Activated naive CD8-positive, alpha-beta T cell treated with anti-CD3 and anti-CD28 coated beads, Interleukin-2, amount 10 ng/mL, durations not matched to agents 7 days and 5 days (primary cell): Measurements from ENCODE around the gene TTN. TPM values are rescaled to one million over a fixed set of nuclear protein-coding genes. Genes with fewer than 3 reads are reported as not detected.
A peak's percentile ranks its signal among the peaks of the same experiment; 100 is the strongest.

Source experiments
- ATAC-seq: fragments of 150-1000 bp; cut with Tn5 transposase; one replicate; pipeline ENCODE4 v1.10.0; 2021; ENCODE audit warnings: low read depth, moderate library complexity
- POLR2A ChIA-PET: fragments of 350-600 bp; sonication (Branson Sonifier 250); formaldehyde crosslinking; loops from one replicate; lab custom pipeline; 2021; ENCODE audit warnings: antibody characterized with exemption; lab: Charles Lee
- DNase-seq: peaks from one replicate; pipeline ENCODE4 v3.0.0; 2021
- H3K27ac Mint-ChIP-seq: one replicate; pipeline ENCODE4 v1.8.0; 2022; ENCODE audit warnings: mild to moderate bottlenecking, mixed read lengths
- H3K27me3 Mint-ChIP-seq: one replicate; pipeline ENCODE4 v1.8.0; 2022; ENCODE audit warnings: mild to moderate bottlenecking, moderate library complexity, mixed read lengths
- H3K36me3 Mint-ChIP-seq: one replicate; pipeline ENCODE4 v1.8.0; 2021; ENCODE audit warnings: mild to moderate bottlenecking, mixed read lengths
- H3K4me1 Mint-ChIP-seq: one replicate; pipeline ENCODE4 v1.8.0; 2021; ENCODE audit warnings: mixed read lengths
- H3K4me3 Mint-ChIP-seq: one replicate; pipeline ENCODE4 v1.8.0; 2022; ENCODE audit warnings: mild to moderate bottlenecking, moderate library complexity, mixed read lengths
- H3K9me3 Mint-ChIP-seq: one replicate; pipeline ENCODE4 v1.8.0; 2021; ENCODE audit warnings: mixed read lengths
- total RNA-seq, 2 experiments: library from RNA; stranded (reverse); gene quantifications; one replicate each; pipeline ENCODE4 v1.2.3, GENCODE V29; 2021

TTN gene
- total RNA-seq, 2 experiments from 2014 or later = 11.9 to 13.5 TPM

GRCh38 chr2:178761759-178762371, 45.4 kb downstream of the TTN start:
- Mint-ChIP-seq H3K9me3 (no peaks in the 10 kb centered on the region), H3K27me3 (no peaks in the 10 kb centered on the region), H3K4me3 (no peak overlapping the region), H3K36me3 (no peaks in the 10 kb centered on the region), H3K4me1 (peaks cover 1% of the 10 kb centered on the region), H3K27ac (no peak overlapping the region)
- ATAC-seq (peak; percentile 56), DNase-seq (no peak)
- POLR2A ChIA-PET = no interaction called here

GRCh38 chr2:178756843-178757242, 50.4 kb downstream of the TTN start:
- Mint-ChIP-seq H3K9me3 (no peaks in the 10 kb centered on the region), H3K27ac (no peak overlapping the region), H3K36me3 (no peaks in the 10 kb centered on the region), H3K4me3 (no peak overlapping the region), H3K4me1 (peaks cover 1% of the 10 kb centered on the region), H3K27me3 (no peaks in the 10 kb centered on the region)
- POLR2A ChIA-PET = no interaction called here
- DNase-seq = no peak
- no peak for ATAC-seq

DNA sequence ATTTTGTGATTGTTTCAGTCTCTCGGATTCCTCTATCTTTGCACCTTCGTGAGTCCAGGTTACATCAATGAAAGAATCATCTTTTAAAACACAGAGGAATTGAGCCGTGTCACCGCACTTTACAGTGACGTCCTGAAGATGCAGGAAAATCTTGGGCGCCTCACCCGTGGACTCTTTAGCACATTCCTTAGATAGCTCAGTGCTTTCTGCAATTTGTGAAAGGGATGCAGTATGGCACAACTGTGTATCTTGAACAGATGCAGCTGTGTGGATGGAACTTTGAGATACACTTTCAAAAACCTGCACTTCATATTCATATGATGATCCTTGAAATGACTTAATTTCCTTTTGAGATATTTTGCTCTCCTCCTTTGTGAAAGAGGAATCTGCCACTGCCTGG, 50.9 kb downstream of the TTN start:
- no peak overlapping the region for H3K27ac Mint-ChIP-seq
- POLR2A ChIA-PET = no interaction called here
- no peak for ATAC-seq
- H3K36me3 Mint-ChIP-seq = peaks cover 3% of the 10 kb centered on the region
- H3K9me3 Mint-ChIP-seq = no peaks in the 10 kb centered on the region
- H3K4me3 Mint-ChIP-seq = no peak overlapping the region
- DNase-seq = no peak
- H3K4me1 Mint-ChIP-seq = peaks cover 1% of the 10 kb centered on the region
- H3K27me3 Mint-ChIP-seq = no peaks in the 10 kb centered on the region

DNA sequence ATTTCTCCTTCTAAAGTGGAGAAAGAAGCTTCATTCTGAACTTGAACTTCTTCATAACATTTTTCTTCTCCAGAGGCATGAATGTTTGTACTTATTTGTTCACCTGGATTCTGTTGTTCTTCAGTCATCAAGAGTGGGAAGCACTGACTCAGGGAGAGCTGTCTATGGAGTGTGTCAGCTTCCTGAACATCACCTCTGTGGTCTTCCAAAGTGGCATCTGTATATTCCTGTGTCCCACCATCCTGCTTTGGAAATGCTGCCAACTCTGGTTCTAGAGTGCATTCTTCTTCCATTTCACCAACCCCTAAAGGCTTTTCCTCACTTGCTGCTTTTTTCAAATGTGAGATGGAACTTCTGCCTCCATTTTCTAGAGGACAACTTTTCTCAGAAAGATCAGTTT, 59.5 kb downstream of the TTN start:
- H3K9me3 Mint-ChIP-seq = peaks cover 2% of the 10 kb centered on the region
- no peak overlapping the region for H3K27ac Mint-ChIP-seq
- H3K27me3 Mint-ChIP-seq = no peaks in the 10 kb centered on the region
- DNase-seq (no peak), ATAC-seq (no peak)
- POLR2A ChIA-PET = no interaction called here
- H3K36me3 Mint-ChIP-seq = peaks cover 20% of the 10 kb centered on the region
- no peak overlapping the region for H3K4me3 Mint-ChIP-seq
- peaks cover 4% of the 10 kb centered on the region for H3K4me1 Mint-ChIP-seq

DNA sequence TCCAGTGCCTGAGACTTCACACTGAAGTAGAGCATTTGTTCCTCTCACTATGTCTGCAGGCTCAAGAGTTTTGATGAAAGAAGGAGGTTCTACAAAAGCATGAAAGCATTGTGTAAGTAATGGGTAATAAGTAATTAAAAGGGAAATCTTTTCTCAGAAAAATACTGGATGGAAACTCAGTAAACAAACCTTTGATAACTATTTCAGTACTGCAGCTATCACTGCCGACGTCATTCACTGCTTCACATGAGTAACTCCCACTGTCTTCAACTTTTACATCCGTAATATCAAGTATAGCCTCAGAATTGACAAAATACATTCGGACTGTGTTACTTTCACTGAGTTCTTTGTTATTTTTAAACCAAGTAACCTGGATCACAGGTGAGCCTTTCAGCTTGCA, 72.7 kb downstream of the TTN start:
- H3K27ac Mint-ChIP-seq = no peak overlapping the region
- H3K4me1 Mint-ChIP-seq = no peaks in the 10 kb centered on the region
- no peaks in the 10 kb centered on the region for H3K27me3 Mint-ChIP-seq
- POLR2A ChIA-PET = no interaction called here
- H3K36me3 Mint-ChIP-seq = peaks cover 4% of the 10 kb centered on the region
- no peaks in the 10 kb centered on the region for H3K9me3 Mint-ChIP-seq
- no peak overlapping the region for H3K4me3 Mint-ChIP-seq
- no peak for DNase-seq
- no peak for ATAC-seq

GRCh38 chr2:178733975-178734374, 73.2 kb downstream of the TTN start:
- Mint-ChIP-seq H3K36me3 (peaks cover 4% of the 10 kb centered on the region), H3K27me3 (no peaks in the 10 kb centered on the region), H3K4me3 (no peak overlapping the region), H3K4me1 (no peaks in the 10 kb centered on the region), H3K9me3 (no peaks in the 10 kb centered on the region), H3K27ac (no peak overlapping the region)
- POLR2A ChIA-PET = no interaction called here
- no peak for ATAC-seq
- DNase-seq = no peak

DNA sequence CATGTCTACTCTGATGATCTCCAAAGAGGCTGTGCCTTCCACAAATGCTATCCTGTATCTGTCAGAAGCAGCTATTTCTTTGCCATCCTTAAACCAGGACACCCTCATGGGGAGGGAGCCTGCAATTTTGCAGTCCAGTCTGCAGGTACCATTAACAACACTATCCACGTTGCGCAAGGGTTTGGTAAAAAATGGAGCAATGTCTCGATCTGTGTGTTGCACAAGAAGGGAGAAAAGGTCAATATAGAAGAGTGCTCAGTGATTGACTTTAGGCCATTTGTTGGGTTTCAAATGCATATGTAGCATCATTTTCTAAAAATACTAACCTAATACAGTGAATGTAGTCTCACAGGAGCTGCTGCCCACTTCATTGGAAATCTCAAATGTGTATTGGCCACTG, 74.3 kb downstream of the TTN start:
- no peak for ATAC-seq

DNA sequence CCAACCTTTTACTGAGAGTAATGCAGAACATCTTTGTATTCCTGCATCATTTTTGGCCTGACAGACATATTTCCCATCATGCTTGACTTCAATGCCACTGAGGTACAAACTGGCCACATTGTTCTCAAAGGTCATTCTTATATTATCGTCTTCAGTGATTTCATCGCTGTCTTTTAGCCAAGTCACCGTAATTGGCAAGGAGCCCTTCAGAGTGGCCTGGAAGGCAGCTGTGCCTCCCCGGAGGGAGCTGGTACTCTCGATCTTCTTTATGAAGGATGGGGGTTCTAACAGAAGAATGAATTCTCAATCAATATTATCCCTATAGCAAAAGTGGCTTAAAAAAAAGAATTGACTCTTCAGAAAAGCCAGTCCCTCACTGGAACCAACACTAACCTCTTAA, 75.9 kb downstream of the TTN start:
- no peak overlapping the region for H3K4me3 Mint-ChIP-seq
- peaks cover 3% of the 10 kb centered on the region for H3K36me3 Mint-ChIP-seq
- H3K27me3 Mint-ChIP-seq = no peaks in the 10 kb centered on the region
- no peaks in the 10 kb centered on the region for H3K4me1 Mint-ChIP-seq
- POLR2A ChIA-PET = no interaction called here
- no peaks in the 10 kb centered on the region for H3K9me3 Mint-ChIP-seq
- no peak for ATAC-seq
- DNase-seq = no peak
- H3K27ac Mint-ChIP-seq = no peak overlapping the region

More for the DNA sequence above, 74.3 kb downstream of the TTN start:
- peaks cover 4% of the 10 kb centered on the region for H3K36me3 Mint-ChIP-seq
- no peak for DNase-seq
- no peaks in the 10 kb centered on the region for H3K27me3 Mint-ChIP-seq
- no peaks in the 10 kb centered on the region for H3K4me1 Mint-ChIP-seq
- no peaks in the 10 kb centered on the region for H3K9me3 Mint-ChIP-seq
- no peak overlapping the region for H3K27ac Mint-ChIP-seq
- POLR2A ChIA-PET = no interaction called here
- no peak overlapping the region for H3K4me3 Mint-ChIP-seq

GRCh38 chr2:178730049-178730448, 77.2 kb downstream of the TTN start:
- Mint-ChIP-seq H3K4me3 (no peak overlapping the region), H3K9me3 (no peaks in the 10 kb centered on the region), H3K36me3 (peaks cover 3% of the 10 kb centered on the region), H3K4me1 (no peaks in the 10 kb centered on the region), H3K27ac (no peak overlapping the region), H3K27me3 (no peaks in the 10 kb centered on the region)
- ATAC-seq (no peak), DNase-seq (no peak)
- POLR2A ChIA-PET = no interaction called here

DNA sequence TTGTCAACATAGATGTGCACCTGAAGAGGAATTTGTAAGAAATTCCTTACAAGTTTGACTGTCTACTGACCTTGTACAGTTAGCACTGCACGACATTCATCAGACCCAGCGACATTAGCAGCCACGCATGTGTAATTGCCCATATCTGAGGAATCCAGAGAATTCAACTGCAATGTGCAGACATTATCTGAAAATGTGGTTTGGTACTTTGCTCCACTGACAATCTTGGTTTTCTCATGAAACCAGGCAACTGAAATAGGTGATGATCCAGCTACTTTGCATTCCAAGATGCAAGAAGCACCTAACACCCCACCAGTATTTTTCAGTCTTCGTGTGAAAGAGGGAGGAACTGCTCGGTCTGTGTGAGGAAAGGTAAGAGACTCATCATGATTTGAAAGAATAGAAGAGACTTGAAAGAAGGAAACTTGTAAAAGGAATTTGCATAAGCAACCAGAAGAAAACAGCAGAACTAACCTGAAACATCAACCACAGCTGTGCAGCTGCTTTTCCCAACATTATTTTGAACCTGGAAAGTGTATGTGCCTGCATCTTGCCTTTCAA, 83.4 kb downstream of the TTN start:
- Mint-ChIP-seq H3K9me3 (no peaks in the 10 kb centered on the region), H3K27ac (no peak overlapping the region), H3K4me3 (no peak overlapping the region), H3K4me1 (no peaks in the 10 kb centered on the region), H3K36me3 (peaks cover 8% of the 10 kb centered on the region), H3K27me3 (no peaks in the 10 kb centered on the region)
- DNase-seq = no peak
- ATAC-seq = no peak
- POLR2A ChIA-PET = no interaction called here

GRCh38 chr2:178722296-178722695, 84.9 kb downstream of the TTN start:
- DNase-seq (no peak), ATAC-seq (no peak)
- H3K9me3 Mint-ChIP-seq = no peaks in the 10 kb centered on the region
- POLR2A ChIA-PET = no interaction called here
- no peak overlapping the region for H3K4me3 Mint-ChIP-seq
- peaks cover 11% of the 10 kb centered on the region for H3K36me3 Mint-ChIP-seq
- no peaks in the 10 kb centered on the region for H3K4me1 Mint-ChIP-seq
- H3K27me3 Mint-ChIP-seq = no peaks in the 10 kb centered on the region
- H3K27ac Mint-ChIP-seq = no peak overlapping the region

- no peak for DNase-seq
- Mint-ChIP-seq H3K27ac (no peak overlapping the region), H3K27me3 (no peaks in the 10 kb centered on the region), H3K36me3 (peaks cover 9% of the 10 kb centered on the region), H3K4me1 (no peaks in the 10 kb centered on the region), H3K4me3 (no peak overlapping the region), H3K9me3 (no peaks in the 10 kb centered on the region)
- no peak for ATAC-seq
- POLR2A ChIA-PET = no interaction called here
Measured at GRCh38 chr2:178718988-178719387, 88.2 kb downstream of the TTN start.

GRCh38 chr2:178718283-178718682, 88.9 kb downstream of the TTN start:
- POLR2A ChIA-PET = no interaction called here
- Mint-ChIP-seq H3K27me3 (no peaks in the 10 kb centered on the region), H3K27ac (no peak overlapping the region), H3K9me3 (no peaks in the 10 kb centered on the region), H3K4me3 (no peak overlapping the region), H3K4me1 (no peaks in the 10 kb centered on the region), H3K36me3 (peaks cover 8% of the 10 kb centered on the region)
- DNase-seq (no peak), ATAC-seq (no peak)

DNA sequence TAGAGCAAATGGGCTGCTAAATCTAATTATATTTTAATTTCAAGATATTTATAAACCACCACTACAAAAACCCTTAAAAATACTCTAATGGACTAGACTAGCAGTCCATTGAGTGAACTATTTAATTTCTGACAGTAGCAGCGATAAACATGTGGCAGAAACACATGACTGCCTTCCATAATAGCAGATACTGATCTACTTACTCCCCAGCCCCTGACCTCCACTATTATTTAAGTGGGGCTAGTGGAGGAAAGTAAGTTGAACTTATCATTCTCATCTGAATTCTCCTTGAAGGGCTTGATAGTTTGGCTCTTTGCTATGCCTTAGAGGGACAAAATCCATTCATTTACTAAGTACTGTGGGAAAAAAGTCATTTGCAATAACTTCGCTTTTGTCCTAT, 90.8 kb downstream of the TTN start:
- Mint-ChIP-seq H3K27me3 (no peaks in the 10 kb centered on the region), H3K36me3 (peaks cover 6% of the 10 kb centered on the region)
- POLR2A ChIA-PET = no interaction called here

More for the DNA sequence above, 90.8 kb downstream of the TTN start:
- no peak for ATAC-seq
- Mint-ChIP-seq H3K4me3 (no peak overlapping the region), H3K9me3 (no peaks in the 10 kb centered on the region), H3K27ac (no peak overlapping the region), H3K4me1 (no peaks in the 10 kb centered on the region)
- DNase-seq = no peak
